ENCODE data around the gene TRMT6. TPM values are rescaled to one million over a fixed set of nuclear protein-coding genes. Genes with fewer than 3 reads are reported as not detected.

TRMT6 gene
- total RNA-seq, 1 donor from 2014 or later: 6.0 TPM

- no peak for DNase-seq (ENCODE audit: low read depth in 2 of 2)
These were observed 50.9 kb downstream of the TRMT6 start for GRCh38 chr20:5899444-5899843.

- DNase-seq (ENCODE audit: low read depth in 2 of 2): no peak
These were observed 54.7 kb downstream of the TRMT6 start for GRCh38 chr20:5895626-5896025.

DNA sequence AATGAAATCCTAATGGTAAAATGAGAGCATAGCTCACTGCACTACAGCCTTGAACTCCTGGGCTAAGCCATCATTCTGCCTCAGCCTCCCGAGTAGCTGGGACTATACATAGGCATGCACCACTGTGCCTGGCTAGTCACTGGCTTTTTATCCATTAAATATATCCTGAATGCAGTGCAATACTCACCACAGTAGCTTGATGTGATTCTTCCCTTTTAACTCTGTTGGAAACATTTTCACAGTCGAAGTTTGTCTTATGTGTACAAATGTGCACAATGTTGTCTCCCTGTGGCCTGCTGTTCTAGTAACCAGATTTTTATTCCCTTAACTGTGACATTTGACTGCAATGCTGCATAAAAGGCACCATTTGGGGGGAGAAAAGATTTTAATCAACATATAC, 56.7 kb downstream of the TRMT6 start:
- no peak for DNase-seq (ENCODE audit: low read depth in 2 of 2)

DNA sequence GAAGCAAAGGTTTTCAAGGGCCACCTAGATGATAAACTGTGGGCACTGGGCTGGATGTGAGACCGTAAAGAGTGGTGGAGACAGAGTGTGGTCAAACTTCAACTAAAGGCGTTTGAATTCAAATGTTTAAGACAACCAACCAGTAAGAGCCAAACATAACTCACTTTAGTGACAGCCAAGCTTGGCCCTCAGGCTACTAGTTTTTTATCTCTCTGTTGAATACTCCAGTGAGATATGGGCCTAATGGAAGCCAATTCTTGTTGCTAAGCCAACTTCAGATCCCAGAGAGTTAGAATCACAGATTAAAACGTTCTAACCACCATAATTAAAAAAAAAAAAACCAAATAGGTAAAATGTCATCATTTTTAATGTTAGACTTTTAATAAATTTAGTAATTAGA, 57.3 kb downstream of the TRMT6 start:
- no peak for DNase-seq (ENCODE audit: low read depth in 2 of 2)

GRCh38 chr20:5890773-5891441, 59.4 kb downstream of the TRMT6 start:
- no peak for DNase-seq (ENCODE audit: low read depth in 2 of 2)

- peak; percentile 7 to 9 for DNase-seq (ENCODE audit: low read depth in 2 of 2)
These were observed 62.3 kb downstream of the TRMT6 start for GRCh38 chr20:5888041-5888440.

DNA sequence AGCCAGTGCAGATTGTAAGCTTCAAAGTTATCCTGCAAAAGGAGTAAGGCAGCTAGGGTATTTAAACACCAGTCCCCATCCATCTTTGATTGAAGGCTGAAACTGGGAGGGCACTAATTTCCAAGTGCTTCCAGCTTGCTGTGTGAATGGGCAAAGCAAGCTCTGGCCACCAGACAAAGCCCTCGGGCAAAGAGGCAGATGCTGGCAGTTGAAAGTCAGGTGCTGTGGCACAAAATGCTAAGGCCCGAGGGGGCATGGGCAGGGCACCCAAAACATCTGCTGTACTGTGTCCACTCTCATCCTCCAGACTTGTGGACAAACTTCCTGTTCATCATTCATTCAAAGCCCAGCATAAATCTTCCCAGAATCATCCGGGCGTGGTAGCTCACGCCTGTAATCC, 62.9 kb downstream of the TRMT6 start:
- DNase-seq (ENCODE audit: low read depth in 2 of 2): no peak

Other genes starting within 250 kb of the TRMT6 start
- gene SHLD1, start 200.1 kb downstream of the TRMT6 start, total RNA-seq: 2.2 and 2.6 TPM in 2 replicates
- gene CHGB, start 39.0 kb downstream of the TRMT6 start, total RNA-seq: under 0.01 and 0.20 TPM in 2 replicates
- gene MCM8, start 119 bp upstream of the TRMT6 start, total RNA-seq: 3.3 and 3.8 TPM in 2 replicates
- gene CRLS1, start 55.6 kb upstream of the TRMT6 start, total RNA-seq: 21.6 and 22.6 TPM in 2 replicates
- gene LRRN4, start 103.5 kb upstream of the TRMT6 start, total RNA-seq: not detected in 2 replicates
- under 0.01 and 0.44 TPM in 2 replicates for gene FERMT1, start 172.5 kb upstream of the TRMT6 start, total RNA-seq

Measured in lung microvascular endothelial cell (primary cell).